HEK293T (cell line): ENCODE data around the gene CDKN1B.

ENCODE experiments used
- CTCF ChIA-PET: fragments of 350-600 bp; formaldehyde crosslinking; extraction: SDS; loops from one replicate; lab custom pipeline; 2021; ENCODE audit warnings: antibody characterized with exemption, inconsistent platforms; lab: Yijun Ruan, JAX
- POLR2A ChIA-PET: fragments of 350-600 bp; formaldehyde crosslinking; extraction: SDS; loops from one replicate; lab custom pipeline; 2020; ENCODE audit warnings: antibody characterized with exemption, inconsistent platforms; lab: Yijun Ruan, JAX
- DNase-seq: peaks from one replicate; pipeline ENCODE4 v3.0.0; 2012; ENCODE audit warnings: mixed read lengths; ENCODE audit errors: extremely low spot score
- ARNT ChIP-seq: fragments of 450-650 bp; IDR thresholded peaks from 2 replicates; pipeline ENCODE4 v1.6.1; 2017; ENCODE audit warnings: mild to moderate bottlenecking
- BHLHE40 ChIP-seq: fragments of 450-650 bp; IDR thresholded peaks from 2 replicates; pipeline ENCODE4 v1.6.1; 2016; ENCODE audit warnings: mild to moderate bottlenecking, moderate library complexity, borderline replicate concordance
- CTBP1 ChIP-seq: fragments of 450-650 bp; IDR thresholded peaks from 2 replicates; pipeline ENCODE4 v1.6.1; 2016; ENCODE audit warnings: borderline replicate concordance
- ELF4 ChIP-seq: fragments of 450-650 bp; IDR thresholded peaks from 2 replicates; pipeline ENCODE4 v1.6.1; 2017; ENCODE audit warnings: antibody characterized with exemption
- FOXA1 ChIP-seq: fragments of 450-650 bp; IDR thresholded peaks from 2 replicates; pipeline ENCODE4 v1.6.1; 2016; ENCODE audit warnings: mild to moderate bottlenecking
- FOXK2 ChIP-seq: fragments of 450-650 bp; IDR thresholded peaks from 2 replicates; pipeline ENCODE4 v1.6.1; 2016; ENCODE audit warnings: mild to moderate bottlenecking
- FOXM1 ChIP-seq: fragments of 450-650 bp; IDR thresholded peaks from 2 replicates; pipeline ENCODE4 v1.6.1; 2017; ENCODE audit warnings: mild to moderate bottlenecking, borderline replicate concordance
- HDGF ChIP-seq: fragments of 450-650 bp; IDR thresholded peaks from 2 replicates; pipeline ENCODE4 v1.6.1; 2017; ENCODE audit warnings: antibody characterized with exemption, borderline replicate concordance
- L3MBTL2 ChIP-seq: fragments of 450-650 bp; conservative IDR thresholded peaks from 2 replicates; pipeline ENCODE4 v1.6.1; 2016; ENCODE audit warnings: mild to moderate bottlenecking
- LEF1 ChIP-seq: fragments of 450-650 bp; IDR thresholded peaks from 2 replicates; pipeline ENCODE4 v1.6.1; 2017; ENCODE audit warnings: mild to moderate bottlenecking, borderline replicate concordance
- NFRKB ChIP-seq: fragments of 450-650 bp; IDR thresholded peaks from 2 replicates; pipeline ENCODE4 v1.6.1; 2016; ENCODE audit warnings: mild to moderate bottlenecking, moderate library complexity
- PKNOX1 ChIP-seq: fragments of 450-650 bp; IDR thresholded peaks from 2 replicates; pipeline ENCODE4 v1.6.1; 2016
- SP1 ChIP-seq: fragments of 450-650 bp; IDR thresholded peaks from 2 replicates; pipeline ENCODE4 v1.6.1; 2017
- SUZ12 ChIP-seq: fragments of 450-650 bp; IDR thresholded peaks from 2 replicates; pipeline ENCODE4 v1.6.1; 2016; ENCODE audit warnings: mild to moderate bottlenecking
- TARDBP ChIP-seq: fragments of 450-650 bp; IDR thresholded peaks from 2 replicates; pipeline ENCODE4 v1.6.1; 2016
- ZNF384 ChIP-seq: fragments of 450-650 bp; IDR thresholded peaks from 2 replicates; pipeline ENCODE4 v1.6.1; 2016

The CDKN1B gene

GRCh38 chr12:12696562-12697383 lies 20.4 kb upstream of the CDKN1B start:
- TF ChIP-seq FOXA1 = no peak
- TF ChIP-seq ZNF384 = peak; percentile 61; the same call in 1 of the 2 replicates
- TF ChIP-seq CTBP1 = no peak
- TF ChIP-seq FOXM1 = no peak
- no peak for TF ChIP-seq SUZ12
- TF ChIP-seq L3MBTL2 = no peak
- TF ChIP-seq ARNT = no peak
- TF ChIP-seq BHLHE40 = no peak
- peak; percentile 12; the same call in 1 of the 2 replicates for TF ChIP-seq PKNOX1
- TF ChIP-seq ELF4 = no peak
- no peak for TF ChIP-seq FOXK2
- no peak for TF ChIP-seq TARDBP
- no peak for TF ChIP-seq SP1
- no peak for TF ChIP-seq LEF1
- TF ChIP-seq NFRKB = no peak
- no peak for TF ChIP-seq HDGF
- CTCF ChIA-PET = interaction anchor here (0.6 to 0.9 kb wide), 4 partner anchors 46 to 369 kb away, joined by 3 to 8 read pairs (median 3); no protein-coding TSS in a partner anchor
- POLR2A ChIA-PET = interaction anchor here (1.0 to 3.0 kb wide), 6 partner anchors 9 to 323 kb away, joined by 3 to 16 read pairs (median 6); partner anchors contain the start of genes CDKN1B and CREBL2
- DNase-seq = peak; percentile 50

DNA sequence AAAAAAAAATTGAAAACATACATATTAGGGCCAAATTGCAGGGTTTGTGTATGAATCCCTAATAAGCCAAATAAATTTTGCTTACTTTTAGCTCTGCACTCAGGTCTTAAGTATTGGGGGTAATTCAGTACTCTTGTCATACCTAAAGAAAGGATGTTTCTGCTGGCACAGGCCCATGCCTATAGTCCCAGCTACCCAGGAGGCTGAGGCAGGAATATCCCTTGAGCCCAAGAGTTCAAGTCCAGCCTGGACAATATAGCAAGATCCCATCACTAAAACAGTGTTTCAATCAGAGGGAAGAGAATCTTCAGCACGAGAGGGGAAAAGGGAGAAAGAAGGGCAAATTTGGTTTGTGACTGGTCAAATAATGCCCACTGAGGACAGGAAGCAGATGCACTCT lies 17.8 kb upstream of the CDKN1B start:
- TF ChIP-seq L3MBTL2 (no peak), FOXA1 (no peak), TARDBP (no peak), LEF1 (no peak), PKNOX1 (no peak), ELF4 (no peak), FOXK2 (no peak), CTBP1 (no peak), ZNF384 (no peak), ARNT (no peak), HDGF (no peak), SUZ12 (no peak), SP1 (no peak), BHLHE40 (no peak), FOXM1 (no peak), NFRKB (no peak)
- CTCF ChIA-PET = interaction anchor here (1.5 kb wide), 1 partner anchor 38 kb away, joined by 3 read pairs; no protein-coding TSS in a partner anchor
- DNase-seq = no peak
- POLR2A ChIA-PET = no interaction called here

- no peak for TF ChIP-seq FOXM1
- TF ChIP-seq BHLHE40 = no peak
- TF ChIP-seq PKNOX1 = no peak
- no peak for TF ChIP-seq NFRKB
- TF ChIP-seq SUZ12 = no peak
- TF ChIP-seq SP1 = no peak
- TF ChIP-seq ZNF384 = no peak
- TF ChIP-seq ARNT = no peak
- ChIA-PET CTCF (no interaction called here), POLR2A (interaction anchor here (0.6 kb wide), 1 partner anchor 548 kb away, joined by 3 read pairs; no protein-coding TSS in a partner anchor)
- DNase-seq = no peak
Observed at GRCh38 chr12:12700254-12700653, 16.9 kb upstream of the CDKN1B start.

GRCh38 chr12:12701457-12701856 lies 15.7 kb upstream of the CDKN1B start:
- CTCF ChIA-PET = no interaction called here
- no peak for DNase-seq
- no peak for TF ChIP-seq PKNOX1
- no peak for TF ChIP-seq SP1
- TF ChIP-seq ELF4 = no peak
- TF ChIP-seq HDGF = no peak
- no peak for TF ChIP-seq LEF1
- TF ChIP-seq FOXM1 = no peak
- no peak for TF ChIP-seq TARDBP
- TF ChIP-seq NFRKB = no peak
- TF ChIP-seq CTBP1 = no peak
- TF ChIP-seq ARNT = no peak
- TF ChIP-seq BHLHE40 = no peak
- no peak for TF ChIP-seq SUZ12
- TF ChIP-seq ZNF384 = no peak
- no peak for TF ChIP-seq L3MBTL2
- POLR2A ChIA-PET = interaction anchor here (0.8 kb wide), 1 partner anchor 15 kb away, joined by 3 read pairs; no protein-coding TSS in a partner anchor

DNA sequence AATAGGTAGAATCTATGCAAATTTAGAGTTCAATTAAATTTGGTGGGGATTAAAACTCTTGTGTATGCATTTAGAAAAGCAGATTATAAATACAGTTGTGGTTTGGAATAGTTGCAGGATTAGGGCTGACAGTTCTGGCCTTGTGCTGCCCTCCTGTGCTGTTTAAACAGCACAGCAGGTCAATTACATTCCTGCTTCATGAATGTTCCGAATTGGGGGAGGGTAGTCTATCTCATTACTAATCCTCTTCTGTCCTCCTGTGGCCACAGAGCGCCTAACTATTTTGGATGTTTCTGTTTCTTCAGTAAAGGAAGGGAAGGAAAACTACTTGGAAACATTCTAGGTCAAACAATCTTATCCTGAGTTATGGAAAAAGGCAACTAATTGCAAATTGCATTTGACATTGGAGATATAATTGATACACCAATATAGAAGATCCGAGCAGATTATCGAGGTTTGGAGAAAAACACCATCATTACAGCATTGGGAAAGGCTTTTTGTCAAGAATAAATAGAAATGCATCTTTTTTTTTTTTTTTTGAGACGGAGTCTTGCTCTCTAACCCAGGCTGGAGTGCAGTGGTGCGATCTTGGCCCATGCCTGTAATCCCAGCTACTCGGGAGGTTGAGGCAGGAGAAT lies 12.5 kb upstream of the CDKN1B start:
- DNase-seq = peak; percentile 74
- POLR2A ChIA-PET = interaction anchor here (1.2 to 1.3 kb wide), 2 partner anchors 10 to 11 kb away, joined by 4 read pairs; no protein-coding TSS in a partner anchor
- TF ChIP-seq ARNT = 0 out of 2 replicates have a peak, but pooled peaks have one; percentile 10
- TF ChIP-seq PKNOX1 = peak; percentile 47; the same call in 1 of the 2 replicates
- TF ChIP-seq LEF1 = no peak
- CTCF ChIA-PET = interaction anchor here (0.9 to 1.8 kb wide), 6 partner anchors 40 to 355 kb away, joined by 3 to 9 read pairs (median 4); partner anchors contain the start of gene BORCS5
